ENCODE measurements around the gene OPCML. TPM values are rescaled to one million over a fixed set of nuclear protein-coding genes. Genes with fewer than 3 reads are reported as not detected.
A peak's percentile ranks its signal among the peaks of the same experiment; 100 is the strongest.

The OPCML gene
- polyA plus RNA-seq, 10 donors, result 0.84 to 2.8 (median 1.8) TPM

- no peak for DNase-seq
Observed at GRCh38 chr11:132804258-132804657, 728.0 kb downstream of the OPCML start.

DNA sequence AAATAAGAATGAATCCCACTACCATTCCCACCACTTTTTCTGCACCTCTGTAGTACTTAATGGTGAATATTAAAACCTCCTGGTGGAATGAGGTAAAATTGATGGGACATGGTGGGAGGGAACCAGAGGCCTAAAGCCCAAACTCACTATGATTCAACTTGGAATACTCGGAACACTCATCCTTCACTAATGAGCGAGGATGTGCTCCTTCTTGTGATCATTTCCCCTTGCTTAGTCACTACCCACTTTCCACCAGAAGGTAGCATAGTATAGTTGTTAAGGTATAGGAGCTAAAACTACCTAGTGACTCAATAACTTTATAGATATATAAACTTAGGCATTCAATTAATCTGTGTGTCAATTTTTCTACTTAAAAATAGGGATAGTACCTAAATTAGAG is 728.9 kb downstream of the OPCML start:
- DNase-seq, result peak in 1 of 3 donors; percentile 24

DNA sequence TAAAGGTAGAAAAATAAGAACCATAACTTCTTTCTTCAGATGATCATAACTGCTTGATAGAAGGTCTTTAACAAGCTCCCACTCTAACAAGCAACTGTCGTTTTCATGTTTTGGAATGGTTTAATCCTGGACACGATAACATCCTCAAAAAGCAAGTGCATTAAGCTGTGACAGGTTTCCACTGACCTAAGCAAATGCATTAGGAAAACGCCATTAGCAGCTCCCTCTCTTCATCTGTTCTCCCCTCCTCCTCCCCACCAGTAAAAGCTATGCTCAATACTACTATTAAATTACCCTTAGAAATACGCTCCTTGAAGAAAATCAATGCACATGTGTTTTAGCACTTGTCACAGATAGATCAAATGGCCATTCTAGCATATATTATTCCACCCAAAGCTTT is 729.4 kb downstream of the OPCML start:
- DNase-seq, result no peak

DNA sequence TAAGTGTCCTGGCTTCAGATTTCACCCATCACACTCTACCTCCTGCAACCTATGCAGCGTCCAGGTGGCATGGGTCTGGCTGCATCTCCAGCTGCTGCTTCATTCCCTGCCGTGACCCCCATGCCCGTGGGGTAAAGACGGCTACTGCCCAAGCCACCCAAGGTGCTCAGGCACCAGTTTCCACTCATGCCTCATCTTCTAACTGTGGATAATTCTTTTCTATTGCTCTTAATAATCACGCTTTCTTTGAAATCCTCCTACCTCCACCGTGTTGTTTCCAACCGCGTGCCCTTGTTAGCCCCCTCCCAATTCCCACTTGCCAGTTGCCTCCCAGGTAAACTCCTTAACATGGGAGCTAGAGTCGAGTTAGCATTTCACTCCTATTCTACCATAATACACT is 738.5 kb downstream of the OPCML start:
- DNase-seq, result no peak

DNA sequence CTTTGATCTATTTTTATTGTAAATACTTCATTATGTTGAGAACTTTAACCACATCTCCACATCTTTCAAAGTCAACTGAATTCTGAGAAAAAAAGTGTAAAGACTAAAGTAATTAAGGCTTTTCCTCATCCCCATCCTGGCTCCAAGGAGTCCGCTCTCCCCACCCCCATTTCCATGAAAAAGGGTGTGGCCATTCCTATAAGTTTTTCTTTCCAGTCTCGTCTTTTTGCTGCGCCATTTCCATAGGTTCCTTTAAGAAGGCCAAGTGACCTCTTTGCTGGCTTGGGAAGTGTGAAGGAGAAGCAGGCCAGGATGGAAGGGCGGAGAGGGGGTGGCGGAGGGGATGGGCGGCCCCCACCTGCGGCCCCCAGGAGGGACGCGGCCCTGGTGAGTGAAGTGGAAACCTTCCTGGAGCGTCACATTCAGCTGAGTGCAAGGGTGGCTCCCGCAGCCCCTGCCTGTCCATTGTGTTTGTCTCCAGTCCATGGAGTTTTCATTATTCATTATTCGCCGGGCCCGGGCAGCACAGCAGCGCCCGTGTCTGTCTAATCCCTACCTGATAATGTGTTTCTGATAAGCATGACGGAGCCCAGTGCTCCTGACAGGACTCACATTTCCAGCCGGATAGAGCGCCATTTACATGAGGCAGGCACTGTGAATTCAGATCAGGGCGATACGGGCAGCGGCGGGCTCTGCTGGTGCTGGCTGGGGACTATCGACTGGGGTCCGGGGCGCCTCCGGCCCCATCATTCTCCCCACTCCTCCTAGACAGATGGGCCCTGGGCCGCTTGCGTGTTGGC is 739.8 kb downstream of the OPCML start:
- no peak for DNase-seq

GRCh38 chr11:132790971-132791370 is 741.3 kb downstream of the OPCML start:
- DNase-seq, result no peak

- no peak for DNase-seq
Observed at GRCh38 chr11:132790466-132790865, 741.8 kb downstream of the OPCML start.

GRCh38 chr11:132788816-132789325 is 743.4 kb downstream of the OPCML start:
- DNase-seq, result no peak

DNA sequence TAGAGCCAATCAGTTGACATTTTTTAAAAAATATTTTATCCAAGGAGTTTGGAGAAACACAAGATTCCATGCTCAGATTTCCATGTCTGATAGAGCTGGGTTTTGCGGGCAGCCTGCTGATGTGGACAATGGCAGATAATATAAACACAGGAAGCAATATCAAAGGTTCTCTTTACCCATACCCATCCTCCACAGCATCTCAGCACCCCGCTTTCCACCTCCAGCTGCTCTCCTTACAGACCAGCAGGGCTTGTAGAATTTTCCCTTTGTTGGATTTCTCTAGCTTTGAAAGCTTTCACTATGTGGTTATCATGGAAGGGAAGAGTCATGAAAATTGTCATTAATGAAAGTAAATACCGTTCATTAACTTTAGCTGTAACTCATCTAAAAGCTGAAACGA is 746.4 kb downstream of the OPCML start:
- DNase-seq, result no peak

DNA sequence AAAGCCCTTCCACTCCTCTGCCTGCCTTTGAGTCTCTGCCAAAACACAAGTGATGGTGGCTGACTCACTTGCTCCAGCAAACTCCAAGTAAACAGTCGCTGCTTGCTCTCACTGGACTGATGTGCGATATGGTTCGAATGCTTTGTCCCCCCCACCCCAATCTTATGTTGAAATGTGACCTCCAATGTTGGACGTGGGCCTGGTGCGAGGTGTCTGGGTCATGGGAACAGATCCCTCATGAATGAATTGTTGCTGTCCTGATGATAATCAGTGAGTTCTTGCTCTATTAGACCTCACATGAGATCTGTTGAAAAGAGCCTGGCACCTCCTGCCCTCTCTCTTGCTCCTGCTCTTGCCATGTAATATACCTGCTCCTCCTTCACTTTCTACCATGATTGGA is 747.9 kb downstream of the OPCML start:
- DNase-seq, result no peak

GRCh38 chr11:132782102-132782501 is 750.2 kb downstream of the OPCML start:
- no peak for DNase-seq

GRCh38 chr11:132780046-132780445 is 752.3 kb downstream of the OPCML start:
- DNase-seq, result no peak

DNA sequence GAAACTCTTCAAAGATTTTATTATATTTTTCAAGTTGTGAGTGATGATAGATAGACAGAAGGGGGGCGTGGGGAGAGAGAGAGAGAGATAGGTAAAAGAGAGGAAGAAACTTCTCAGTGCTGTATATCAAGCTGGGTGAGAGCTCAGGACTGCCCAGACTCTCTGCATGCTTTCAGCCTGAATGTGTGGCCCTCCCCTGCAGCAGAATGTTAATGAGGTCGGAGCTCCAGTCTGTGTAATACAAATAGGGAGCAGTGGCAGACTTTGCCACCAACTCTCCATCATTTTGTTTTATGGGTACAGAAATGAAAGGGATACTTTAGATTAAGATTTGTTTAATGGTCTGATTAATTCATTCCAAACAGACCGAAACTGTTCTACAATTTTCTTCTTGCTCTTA is 752.8 kb downstream of the OPCML start:
- no peak for DNase-seq

- DNase-seq, result no peak
Observed at GRCh38 chr11:132777067-132777975, 755.0 kb downstream of the OPCML start.

DNA sequence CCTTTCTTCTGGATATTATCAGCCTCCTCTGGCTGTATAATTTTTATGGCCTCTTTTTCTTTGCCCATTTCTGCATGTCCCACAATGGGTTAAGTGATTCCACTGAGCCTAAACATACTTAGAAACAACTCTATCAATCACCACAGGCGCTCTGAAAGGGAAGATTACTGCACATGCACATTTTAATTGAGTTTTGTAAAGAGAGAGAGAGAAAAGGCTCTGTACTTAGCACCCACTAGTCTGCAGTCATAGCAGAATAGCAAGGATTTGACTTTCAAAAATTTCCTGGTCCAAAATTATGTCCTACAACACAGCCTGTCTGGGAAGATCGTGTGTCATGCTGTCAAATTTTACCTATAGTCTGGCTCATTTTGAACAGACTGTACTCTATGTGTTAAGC is 758.5 kb downstream of the OPCML start:
- no peak for DNase-seq

GRCh38 chr11:132772703-132773545 is 759.4 kb downstream of the OPCML start:
- no peak for DNase-seq

DNA sequence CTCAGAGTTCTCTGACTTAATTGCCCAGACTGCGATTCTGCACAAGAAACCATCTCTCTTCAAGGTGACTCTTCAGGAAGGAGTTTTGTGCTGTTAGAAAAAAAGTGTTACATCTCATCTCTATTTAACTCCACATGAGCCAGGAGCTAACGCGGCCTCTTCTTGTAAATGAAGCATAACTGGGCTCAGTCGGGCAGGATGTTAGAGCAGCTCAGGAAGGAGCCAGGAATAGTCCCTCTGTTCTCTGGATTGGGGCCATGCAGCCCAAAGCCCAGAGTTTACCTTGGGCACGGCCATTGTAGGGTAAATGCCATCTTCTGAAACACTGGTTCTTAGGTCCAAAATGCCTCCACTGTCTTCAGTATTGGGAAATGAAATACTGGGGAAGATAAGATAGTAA is 760.6 kb downstream of the OPCML start:
- no peak for DNase-seq

DNA sequence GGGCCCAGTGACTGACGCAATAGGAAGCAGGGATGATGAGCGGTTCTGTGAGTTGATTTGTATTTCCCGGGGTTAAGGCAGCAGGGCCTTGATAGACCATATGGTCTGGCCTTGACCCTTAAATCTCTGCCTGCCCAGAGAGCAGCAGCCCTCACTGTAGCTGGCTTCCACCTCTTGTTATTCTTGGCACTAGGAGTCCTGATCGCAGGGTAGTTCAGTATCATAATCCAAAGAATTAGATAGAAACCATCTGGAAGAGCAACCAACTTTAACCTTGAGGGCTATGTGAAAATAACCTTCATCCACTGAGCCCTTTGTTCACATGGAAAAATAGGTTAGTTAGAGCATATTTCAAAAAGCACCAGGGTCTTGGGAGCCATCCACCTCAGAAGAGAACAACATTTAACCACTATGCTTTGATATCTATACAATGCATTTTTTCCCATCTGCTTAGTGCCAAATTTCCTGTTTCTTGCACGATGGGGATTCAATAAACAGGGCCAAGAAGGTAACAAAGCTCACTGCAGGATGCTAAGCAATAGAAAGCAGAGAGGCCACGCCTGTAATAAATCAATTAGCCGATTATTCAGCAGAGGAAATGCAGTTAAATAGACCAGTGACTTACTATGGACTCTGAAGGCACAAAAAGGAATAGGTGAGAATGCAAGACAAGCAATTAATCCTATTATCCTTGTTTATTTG is 761.3 kb downstream of the OPCML start:
- DNase-seq, result peak in 2 of 3 donors; percentile 23 to 30

- DNase-seq, result no peak
Observed at GRCh38 chr11:132763503-132763902, 768.8 kb downstream of the OPCML start.

GRCh38 chr11:132755934-132756333 is 776.4 kb downstream of the OPCML start:
- no peak for DNase-seq
